ENCODE data around the gene NPY4R. TPM values are rescaled to one million over a fixed set of nuclear protein-coding genes. Genes with fewer than 3 reads are reported as not detected.
"Not testable (repeated sequence)": the region's sequence is repeated elsewhere in the genome, so short reads cannot be mapped to it uniquely, and the experiment has no call there.

NPY4R gene
- polyA plus RNA-seq, 1 donor = not detected

- not testable (repeated sequence) for DNase-seq (ENCODE audit: low read depth)
Measured at GRCh38 chr10:46455992-46456391, 9.8 kb downstream of the NPY4R start.

GRCh38 chr10:46451365-46451764, 14.4 kb downstream of the NPY4R start:
- not testable (repeated sequence) for DNase-seq (ENCODE audit: low read depth)

GRCh38 chr10:46450829-46451228, 14.9 kb downstream of the NPY4R start:
- not testable (repeated sequence) for DNase-seq (ENCODE audit: low read depth)

GRCh38 chr10:46447439-46447838, 18.3 kb downstream of the NPY4R start:
- DNase-seq (ENCODE audit: low read depth) = not testable (repeated sequence)

GRCh38 chr10:46445389-46446122, 20.2 kb downstream of the NPY4R start:
- DNase-seq (ENCODE audit: low read depth) = not testable (repeated sequence)

- DNase-seq (ENCODE audit: low read depth) = not testable (repeated sequence)
Measured at GRCh38 chr10:46443422-46443821, 22.3 kb downstream of the NPY4R start.

GRCh38 chr10:46442706-46443275, 23.0 kb downstream of the NPY4R start:
- not testable (repeated sequence) for DNase-seq (ENCODE audit: low read depth)

GRCh38 chr10:46441837-46442278, 23.9 kb downstream of the NPY4R start:
- DNase-seq (ENCODE audit: low read depth) = not testable (repeated sequence)

- DNase-seq (ENCODE audit: low read depth) = not testable (repeated sequence)
Measured at GRCh38 chr10:46440942-46441341, 24.8 kb downstream of the NPY4R start.

- DNase-seq (ENCODE audit: low read depth) = not testable (repeated sequence)
Measured at GRCh38 chr10:46423550-46423949, 42.2 kb downstream of the NPY4R start.

GRCh38 chr10:46419570-46420379, 46.0 kb downstream of the NPY4R start:
- not testable (repeated sequence) for DNase-seq (ENCODE audit: low read depth)

GRCh38 chr10:46418283-46418682, 47.5 kb downstream of the NPY4R start:
- DNase-seq (ENCODE audit: low read depth) = not testable (repeated sequence)

GRCh38 chr10:46415291-46415690, 50.5 kb downstream of the NPY4R start:
- DNase-seq (ENCODE audit: low read depth) = not testable (repeated sequence)

GRCh38 chr10:46412665-46413064, 53.1 kb downstream of the NPY4R start:
- DNase-seq (ENCODE audit: low read depth) = not testable (repeated sequence)

- not testable (repeated sequence) for DNase-seq (ENCODE audit: low read depth)
Measured at GRCh38 chr10:46411123-46411522, 54.6 kb downstream of the NPY4R start.

Other genes with a start within 250 kb of the NPY4R start
- gene ANTXRL, start 179.0 kb downstream of the NPY4R start, polyA plus RNA-seq (ENCODE audit: insufficient read length) = 0.23 TPM
- gene ANXA8L1, start 90.2 kb downstream of the NPY4R start, polyA plus RNA-seq (ENCODE audit: insufficient read length) = not detected
- 0.24 TPM for gene GPRIN2, start 90.7 kb upstream of the NPY4R start, polyA plus RNA-seq (ENCODE audit: insufficient read length)
- 5.2 TPM for gene SYT15, start 113.2 kb upstream of the NPY4R start, polyA plus RNA-seq (ENCODE audit: insufficient read length)